Stimulated activated naive CD8-positive, alpha-beta T cell treated with anti-CD3 and anti-CD28 coated beads, Interleukin-15, Interleukin-2, amounts not matched to agents 100 ng/mL and 50 ng/mL, for 24 hours (primary cell): ENCODE measurements around the gene RIPOR3.

ENCODE experiments used
- H3K27ac Mint-ChIP-seq: one replicate; pipeline ENCODE4 v1.8.0; 2021; ENCODE audit warnings: mild to moderate bottlenecking, mixed read lengths
- H3K27me3 Mint-ChIP-seq: one replicate; pipeline ENCODE4 v1.8.0; 2021; ENCODE audit warnings: mixed read lengths
- H3K36me3 Mint-ChIP-seq: one replicate; pipeline ENCODE4 v1.8.0; 2021; ENCODE audit warnings: low read depth, mixed read lengths
- H3K4me1 Mint-ChIP-seq: one replicate; pipeline ENCODE4 v1.8.0; 2021; ENCODE audit warnings: low read depth, mixed read lengths
- H3K4me3 Mint-ChIP-seq: one replicate; pipeline ENCODE4 v1.8.0; 2021; ENCODE audit warnings: mild to moderate bottlenecking, mixed read lengths
- H3K9me3 Mint-ChIP-seq: one replicate; pipeline ENCODE4 v1.8.0; 2021; ENCODE audit warnings: mixed read lengths

Gene RIPOR3

DNA sequence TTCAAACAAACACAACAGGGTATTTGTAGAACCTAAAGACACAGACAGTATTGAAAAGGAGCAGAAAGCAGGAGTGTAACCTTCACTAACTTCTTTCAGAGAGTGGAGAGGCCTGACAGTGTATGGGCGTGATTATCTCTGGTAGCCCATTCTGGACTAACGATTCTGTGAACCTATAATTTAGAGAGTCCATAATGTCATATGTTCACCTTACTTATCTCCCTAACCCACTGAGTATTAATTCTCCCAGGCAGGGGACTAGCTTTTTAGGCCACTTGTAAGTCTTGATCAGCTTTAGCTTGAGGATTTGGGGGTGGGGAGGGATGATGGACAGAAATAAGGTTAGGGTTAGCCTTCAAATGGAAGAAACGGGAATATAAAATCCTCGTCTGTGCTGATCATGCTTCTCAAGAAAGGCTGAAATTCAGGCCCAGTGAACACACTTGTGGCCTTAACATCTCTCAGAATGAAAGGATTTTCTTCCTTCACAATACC, 37.2 kb upstream of the RIPOR3 start:
- Mint-ChIP-seq H3K9me3 (no peaks in the 10 kb centered on the region), H3K36me3 (no peaks in the 10 kb centered on the region), H3K4me1 (peaks cover 17% of the 10 kb centered on the region), H3K4me3 (no peak overlapping the region), H3K27me3 (no peaks in the 10 kb centered on the region), H3K27ac (no peak overlapping the region)

DNA sequence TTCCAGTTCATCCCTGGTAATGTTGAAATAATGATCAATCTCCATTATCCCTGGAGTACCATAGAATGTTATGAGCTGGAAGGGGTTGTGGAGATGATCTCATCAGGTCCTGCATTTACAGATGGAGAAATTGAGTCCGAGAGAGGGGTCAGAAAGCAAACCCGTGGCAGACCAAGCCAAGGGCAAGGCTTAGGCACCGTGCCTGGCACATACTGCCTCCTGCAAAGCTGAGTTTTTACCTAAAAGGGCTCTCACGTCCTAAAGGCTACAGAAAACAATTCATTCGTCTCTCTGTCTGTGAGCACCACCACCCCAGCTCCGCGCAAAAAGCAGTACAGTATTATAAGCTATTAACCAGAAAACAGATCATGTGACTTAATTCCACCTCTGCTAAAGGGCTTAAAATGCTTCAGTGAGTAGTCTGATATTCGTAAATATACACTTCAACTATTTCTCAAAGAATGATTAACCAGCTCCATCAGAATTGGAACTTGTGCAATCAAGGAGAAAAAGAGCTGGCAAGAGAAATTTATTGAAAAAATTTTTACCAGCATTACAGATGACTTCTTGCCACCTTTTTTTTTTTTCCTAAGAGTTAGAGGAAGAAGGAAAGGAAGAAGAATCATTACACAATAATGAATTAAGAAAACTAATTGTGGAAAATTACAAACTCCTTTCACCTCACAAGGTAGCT, 36.6 kb upstream of the RIPOR3 start:
- Mint-ChIP-seq H3K27ac (no peak overlapping the region), H3K9me3 (no peaks in the 10 kb centered on the region), H3K4me3 (no peak overlapping the region), H3K27me3 (no peaks in the 10 kb centered on the region), H3K36me3 (no peaks in the 10 kb centered on the region), H3K4me1 (peaks cover 13% of the 10 kb centered on the region)

DNA sequence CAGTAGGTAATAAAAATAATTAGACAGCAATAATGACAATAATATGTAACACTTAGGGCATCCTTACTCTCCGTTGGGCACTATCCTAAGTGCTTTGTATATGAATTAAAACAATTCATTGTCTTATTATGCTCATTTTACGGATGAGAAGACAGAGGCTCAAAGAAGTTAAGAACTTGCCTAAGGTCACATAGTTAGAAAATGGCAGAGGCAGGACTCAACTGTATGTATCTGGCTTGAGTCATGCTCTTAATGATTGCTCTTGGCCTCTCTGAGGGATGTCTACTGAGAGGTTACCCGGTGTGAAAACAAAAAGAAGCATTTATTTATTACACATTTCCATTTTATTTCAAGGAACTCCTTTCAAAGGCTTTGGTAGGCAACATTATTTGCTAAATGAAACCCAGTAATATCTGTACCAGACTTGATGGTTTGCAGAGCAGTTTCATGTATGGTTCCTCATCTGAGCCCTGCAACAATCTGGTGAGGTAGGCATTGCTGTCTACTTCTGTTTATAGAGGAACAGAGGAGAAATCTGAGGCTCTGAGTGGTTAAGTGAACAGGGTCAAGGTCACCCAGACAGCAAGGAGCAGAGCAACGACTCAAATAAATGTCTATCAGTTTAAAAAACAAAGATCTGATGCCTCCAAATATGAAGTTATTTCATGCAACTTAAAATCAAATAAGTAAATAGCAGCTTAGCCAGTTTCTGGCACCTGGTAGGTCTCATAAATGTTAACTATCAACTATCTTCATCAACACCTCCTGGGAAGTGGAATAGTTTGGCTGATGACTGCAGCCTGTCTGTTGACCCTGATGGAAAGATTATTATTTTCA, 35.8 kb upstream of the RIPOR3 start:
- H3K4me3 Mint-ChIP-seq, result no peak overlapping the region
- no peak overlapping the region for H3K27ac Mint-ChIP-seq

DNA sequence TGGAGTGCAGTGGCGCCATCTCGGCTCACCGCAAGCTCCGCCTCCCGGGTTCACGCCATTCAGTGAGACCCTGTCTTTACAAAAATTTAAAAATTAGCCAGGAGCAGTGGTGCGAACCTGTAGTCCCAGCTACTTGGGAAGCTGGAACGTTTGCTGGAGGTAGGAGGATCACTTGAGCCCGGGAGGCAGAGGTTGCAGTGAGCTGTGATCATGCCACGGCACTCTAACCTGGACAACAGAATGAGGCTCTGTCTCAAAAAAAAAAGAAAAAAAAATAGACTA, 34.3 kb upstream of the RIPOR3 start:
- no peak overlapping the region for H3K4me3 Mint-ChIP-seq
- H3K27me3 Mint-ChIP-seq, result no peaks in the 10 kb centered on the region
- H3K9me3 Mint-ChIP-seq, result no peaks in the 10 kb centered on the region
- H3K27ac Mint-ChIP-seq, result no peak overlapping the region
- peaks cover 5% of the 10 kb centered on the region for H3K4me1 Mint-ChIP-seq
- no peaks in the 10 kb centered on the region for H3K36me3 Mint-ChIP-seq

More for the DNA sequence above, 35.8 kb upstream of the RIPOR3 start:
- Mint-ChIP-seq H3K4me1 (peaks cover 5% of the 10 kb centered on the region), H3K9me3 (no peaks in the 10 kb centered on the region), H3K36me3 (no peaks in the 10 kb centered on the region), H3K27me3 (no peaks in the 10 kb centered on the region)

DNA sequence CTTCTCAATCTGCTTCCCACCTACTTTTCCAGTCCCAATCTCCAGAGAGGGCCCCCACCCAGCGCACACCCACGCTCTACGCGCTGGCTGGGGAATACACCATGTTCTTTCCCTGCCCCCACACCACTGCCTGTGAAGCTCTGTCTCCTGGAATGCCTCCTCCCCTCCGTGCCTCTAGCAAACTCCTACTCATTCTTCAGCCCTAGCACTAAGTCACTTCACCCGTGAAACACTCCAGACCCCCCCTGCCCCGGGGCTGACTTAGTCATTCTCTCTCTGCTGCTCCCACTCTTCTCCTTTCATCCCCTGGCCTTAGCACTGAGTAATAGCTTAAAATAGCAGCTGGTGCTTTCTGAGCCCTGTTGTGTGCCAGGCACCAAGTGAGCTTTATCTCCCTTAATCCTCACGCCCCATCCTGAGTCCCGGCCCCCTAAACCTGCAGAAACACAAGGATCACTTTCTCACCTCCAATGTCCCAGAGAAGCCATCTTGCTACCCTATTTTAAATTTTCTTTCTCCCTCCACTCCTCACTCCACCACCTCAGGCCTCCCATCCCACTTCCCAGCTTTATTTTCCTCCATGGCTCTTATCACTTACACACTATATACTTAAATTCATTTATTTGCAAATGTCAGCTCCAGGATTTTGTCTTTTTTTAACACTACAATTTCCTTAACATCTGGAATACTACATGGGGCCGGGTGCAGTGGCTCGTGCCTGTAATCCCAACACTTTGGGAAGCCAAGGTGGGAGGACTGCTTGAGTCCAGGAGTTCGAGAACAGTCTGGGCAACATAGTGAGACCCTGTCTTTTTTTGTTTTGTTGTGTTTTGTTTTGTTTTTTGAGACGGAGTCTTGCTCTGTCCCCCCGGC, 33.7 kb upstream of the RIPOR3 start:
- H3K9me3 Mint-ChIP-seq, result no peaks in the 10 kb centered on the region

DNA sequence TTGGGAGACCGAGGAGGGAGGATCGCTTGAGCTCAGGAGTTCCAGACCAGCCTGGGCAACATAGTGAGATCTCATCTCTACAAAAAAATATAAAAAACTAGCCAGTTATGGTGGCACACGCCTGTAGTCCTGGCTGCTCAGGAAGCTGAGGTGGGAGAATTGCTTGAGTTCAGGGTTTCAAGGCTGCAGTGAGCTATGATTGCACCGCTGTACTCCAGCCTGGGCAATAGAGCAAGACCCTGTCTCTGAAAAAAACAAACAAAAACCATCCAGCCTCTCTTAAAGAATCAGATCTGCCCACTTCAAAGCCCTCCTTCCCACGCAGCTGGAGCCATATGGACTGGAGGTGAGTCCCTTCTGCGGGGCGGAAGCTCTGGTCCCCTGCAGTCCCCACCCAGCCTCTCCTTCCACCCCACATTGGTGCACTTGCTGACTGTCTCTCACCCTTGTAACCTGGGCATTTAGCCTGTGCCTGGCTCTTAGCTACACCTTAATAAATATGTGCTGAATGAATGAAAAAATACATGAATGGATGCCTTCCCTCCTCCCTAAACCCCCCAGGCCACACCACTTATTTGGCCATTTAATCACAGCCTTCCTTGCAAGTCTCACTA, 32.9 kb upstream of the RIPOR3 start:
- H3K27ac Mint-ChIP-seq, result no peak overlapping the region
- H3K36me3 Mint-ChIP-seq, result no peaks in the 10 kb centered on the region
- H3K27me3 Mint-ChIP-seq, result no peaks in the 10 kb centered on the region
- H3K4me3 Mint-ChIP-seq, result no peak overlapping the region
- no peaks in the 10 kb centered on the region for H3K9me3 Mint-ChIP-seq
- peaks cover 5% of the 10 kb centered on the region for H3K4me1 Mint-ChIP-seq

More for the DNA sequence above, 33.7 kb upstream of the RIPOR3 start:
- Mint-ChIP-seq H3K27ac (no peak overlapping the region), H3K4me1 (peaks cover 5% of the 10 kb centered on the region), H3K27me3 (no peaks in the 10 kb centered on the region), H3K4me3 (no peak overlapping the region), H3K36me3 (no peaks in the 10 kb centered on the region)

DNA sequence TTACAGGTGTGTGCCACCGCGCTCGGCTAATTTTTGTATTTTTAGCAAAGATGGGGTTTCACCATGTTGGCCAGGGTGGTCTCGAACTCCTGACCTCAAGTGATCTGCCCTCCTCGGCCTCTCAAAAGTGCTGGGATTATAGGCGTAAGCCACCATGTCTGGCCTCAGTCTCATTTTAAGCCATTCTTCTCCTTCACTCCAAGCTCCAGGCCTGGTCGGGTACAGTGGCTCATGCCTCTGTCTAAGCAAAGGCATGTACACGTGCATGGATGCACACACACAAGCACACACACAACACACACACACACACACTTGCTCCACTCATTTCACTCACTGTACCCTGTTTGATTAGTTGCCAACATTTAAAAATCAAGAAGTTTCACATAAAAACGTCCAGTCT, 32.3 kb upstream of the RIPOR3 start:
- no peaks in the 10 kb centered on the region for H3K27me3 Mint-ChIP-seq
- no peaks in the 10 kb centered on the region for H3K9me3 Mint-ChIP-seq
- no peak overlapping the region for H3K4me3 Mint-ChIP-seq
- H3K4me1 Mint-ChIP-seq, result peaks cover 5% of the 10 kb centered on the region
- no peaks in the 10 kb centered on the region for H3K36me3 Mint-ChIP-seq
- no peak overlapping the region for H3K27ac Mint-ChIP-seq

DNA sequence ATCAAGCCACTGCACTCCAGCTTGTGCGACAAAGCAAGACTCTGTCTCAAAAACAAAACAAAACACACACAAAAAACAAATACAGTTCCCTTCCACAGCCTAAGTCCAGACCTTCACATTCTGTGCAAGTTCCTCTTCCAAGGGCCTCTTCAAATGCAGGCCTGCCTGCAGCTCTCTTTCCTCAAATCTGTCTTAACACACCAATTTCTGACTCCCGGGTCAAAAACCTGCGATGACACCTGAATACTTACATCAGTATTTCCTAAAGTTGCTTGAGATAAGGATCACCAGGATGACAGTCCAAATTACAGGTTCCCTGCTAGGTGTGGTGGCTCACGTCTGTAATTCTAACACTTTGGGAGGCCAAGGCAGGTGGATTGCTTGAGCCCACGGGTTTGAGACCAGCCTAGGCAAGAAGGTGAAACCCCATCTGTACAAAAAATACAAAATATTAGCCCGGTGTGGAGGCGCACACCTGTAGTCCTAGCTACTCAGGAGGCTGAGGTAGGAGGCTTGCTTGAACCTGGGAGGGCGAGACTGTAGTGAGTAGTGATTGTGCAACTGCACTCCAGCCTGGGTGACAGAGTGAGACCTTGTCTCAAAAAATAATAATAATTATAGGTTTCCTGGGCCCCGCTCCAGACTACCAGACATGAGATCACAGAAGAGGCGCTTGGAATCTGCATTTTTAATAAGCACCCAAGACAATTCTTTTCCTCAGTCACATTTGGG, 31.2 kb upstream of the RIPOR3 start:
- no peak overlapping the region for H3K27ac Mint-ChIP-seq
- H3K4me3 Mint-ChIP-seq, result no peak overlapping the region

DNA sequence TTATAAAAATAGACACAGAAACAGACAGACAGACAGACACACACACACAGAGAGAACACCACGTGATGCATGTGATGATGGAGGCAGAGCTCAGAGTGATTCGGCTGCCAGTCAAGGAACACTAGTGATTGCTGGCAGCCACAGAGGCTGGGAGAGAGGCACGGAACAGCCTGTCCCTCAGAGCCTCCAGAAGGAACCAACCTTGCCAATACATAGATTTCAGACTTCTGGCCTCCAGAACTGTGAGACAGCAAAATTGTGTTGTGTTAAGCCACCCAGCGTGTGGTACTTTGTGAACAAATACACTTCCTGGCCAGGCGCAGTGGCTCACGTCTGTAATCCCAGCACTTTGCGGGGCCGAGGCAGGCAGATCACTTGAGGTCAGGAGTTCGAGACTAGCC, 30.5 kb upstream of the RIPOR3 start:
- no peak overlapping the region for H3K4me3 Mint-ChIP-seq
- no peak overlapping the region for H3K27ac Mint-ChIP-seq
- peaks cover 5% of the 10 kb centered on the region for H3K4me1 Mint-ChIP-seq
- H3K27me3 Mint-ChIP-seq, result peaks cover 4% of the 10 kb centered on the region
- no peaks in the 10 kb centered on the region for H3K9me3 Mint-ChIP-seq
- no peaks in the 10 kb centered on the region for H3K36me3 Mint-ChIP-seq

More for the DNA sequence above, 31.2 kb upstream of the RIPOR3 start:
- H3K9me3 Mint-ChIP-seq, result no peaks in the 10 kb centered on the region
- peaks cover 4% of the 10 kb centered on the region for H3K27me3 Mint-ChIP-seq
- no peaks in the 10 kb centered on the region for H3K36me3 Mint-ChIP-seq
- H3K4me1 Mint-ChIP-seq, result peaks cover 5% of the 10 kb centered on the region

DNA sequence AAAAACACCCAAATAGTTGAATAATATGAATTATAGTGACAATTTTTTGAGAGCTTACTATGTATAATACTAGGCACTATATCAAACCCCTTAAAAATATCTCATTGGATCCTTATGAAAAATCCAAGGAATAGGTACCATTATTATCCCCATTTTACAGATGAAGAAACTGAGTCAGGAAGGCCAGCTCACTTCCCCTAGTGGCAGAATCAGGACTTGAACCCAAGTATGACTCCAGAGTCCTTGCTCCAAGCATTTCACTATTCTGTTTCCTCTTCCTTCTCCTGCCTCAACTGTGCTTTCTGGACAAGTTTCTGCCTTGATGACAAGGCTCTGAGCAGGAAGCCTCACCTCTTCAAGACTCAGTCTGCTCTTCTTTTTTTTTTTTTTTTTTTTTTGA, 29.2 kb upstream of the RIPOR3 start:
- Mint-ChIP-seq H3K9me3 (no peaks in the 10 kb centered on the region), H3K27ac (no peak overlapping the region), H3K4me3 (no peak overlapping the region), H3K36me3 (no peaks in the 10 kb centered on the region), H3K4me1 (no peaks in the 10 kb centered on the region), H3K27me3 (peaks cover 4% of the 10 kb centered on the region)

DNA sequence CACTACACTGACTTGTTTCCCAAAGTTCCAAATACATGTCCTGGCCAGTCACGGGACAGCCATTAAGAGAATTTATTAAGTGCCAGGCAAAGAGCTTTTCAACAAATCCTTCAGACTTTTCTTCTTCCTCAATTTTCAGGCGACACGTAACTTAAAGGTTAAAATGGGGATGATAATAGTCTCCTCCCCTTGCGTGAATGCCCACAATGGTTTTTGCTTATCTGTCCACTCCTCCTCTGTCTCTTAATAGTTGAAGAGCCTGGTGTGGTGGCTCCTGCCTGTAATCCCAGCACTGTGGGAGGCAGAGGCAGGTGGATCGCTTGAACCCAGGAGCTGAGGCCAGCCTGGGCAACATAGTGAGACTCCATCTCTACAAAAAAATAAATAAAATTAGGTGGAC, 28.7 kb upstream of the RIPOR3 start:
- H3K27me3 Mint-ChIP-seq, result peaks cover 4% of the 10 kb centered on the region
- no peak overlapping the region for H3K4me3 Mint-ChIP-seq
- no peaks in the 10 kb centered on the region for H3K9me3 Mint-ChIP-seq
- H3K36me3 Mint-ChIP-seq, result no peaks in the 10 kb centered on the region
- no peak overlapping the region for H3K27ac Mint-ChIP-seq
- no peaks in the 10 kb centered on the region for H3K4me1 Mint-ChIP-seq

DNA sequence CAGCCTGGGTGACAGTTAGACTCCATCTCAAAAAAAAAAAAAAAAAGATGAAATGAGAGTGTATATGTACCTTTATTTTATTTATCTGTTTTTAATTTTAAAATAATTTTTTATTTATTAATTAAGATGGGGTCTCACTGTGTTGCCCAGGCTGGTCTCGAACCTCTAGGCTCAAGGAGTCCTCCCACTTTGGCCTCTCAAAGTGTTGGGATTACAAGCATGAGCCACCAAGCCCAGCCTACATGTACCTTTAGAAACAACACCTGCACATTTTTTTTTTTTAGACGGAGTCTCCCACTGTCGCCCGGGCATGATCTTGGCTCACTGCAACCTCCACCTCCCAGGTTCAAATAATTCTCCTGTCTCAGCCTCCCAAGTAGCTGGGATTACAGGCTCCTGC, 28.0 kb upstream of the RIPOR3 start:
- H3K27me3 Mint-ChIP-seq, result peaks cover 4% of the 10 kb centered on the region
- no peak overlapping the region for H3K27ac Mint-ChIP-seq
- H3K36me3 Mint-ChIP-seq, result no peaks in the 10 kb centered on the region
- H3K4me3 Mint-ChIP-seq, result no peak overlapping the region
- H3K4me1 Mint-ChIP-seq, result no peaks in the 10 kb centered on the region
- no peaks in the 10 kb centered on the region for H3K9me3 Mint-ChIP-seq

DNA sequence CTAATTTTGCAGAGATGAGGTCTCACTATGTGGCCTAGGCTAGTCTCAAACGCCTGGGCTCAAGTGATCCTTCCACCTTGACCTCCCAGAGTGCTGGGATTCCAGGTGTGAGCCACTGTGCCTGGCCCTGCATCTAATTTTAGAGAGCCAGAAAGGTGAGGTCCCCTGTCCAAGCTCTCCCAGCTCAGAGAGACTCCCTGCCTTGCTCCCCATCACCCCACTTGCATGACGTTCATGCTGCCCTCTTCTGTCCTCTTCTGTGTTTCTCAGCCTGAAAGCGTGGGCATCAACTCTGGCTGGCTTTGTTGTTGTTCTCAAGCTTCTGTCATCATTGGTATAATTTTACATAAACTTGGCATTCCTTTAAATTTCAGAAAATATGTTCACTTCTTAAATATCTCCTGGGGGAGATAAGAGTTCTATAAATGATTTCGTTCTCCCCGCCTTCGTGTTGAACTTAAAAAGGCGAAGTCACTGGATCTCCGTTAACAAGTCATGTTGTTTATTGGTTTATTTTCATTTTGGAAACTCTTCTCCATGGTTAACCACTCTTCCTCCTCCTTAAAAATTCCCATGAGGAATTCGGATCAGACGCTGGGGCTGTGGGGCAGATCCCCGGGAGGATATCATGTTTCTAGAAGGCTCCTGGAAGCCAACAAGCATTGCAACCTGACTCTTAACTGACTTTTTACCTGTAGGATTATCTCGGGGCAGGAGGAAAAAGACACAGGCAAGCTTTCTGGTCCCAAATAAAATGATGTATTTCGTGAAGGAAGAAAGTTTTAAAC, 26.8 kb upstream of the RIPOR3 start:
- Mint-ChIP-seq H3K27me3 (peaks cover 12% of the 10 kb centered on the region), H3K4me3 (no peak overlapping the region), H3K9me3 (no peaks in the 10 kb centered on the region), H3K4me1 (no peaks in the 10 kb centered on the region), H3K36me3 (no peaks in the 10 kb centered on the region), H3K27ac (no peak overlapping the region)
